Trophoblast cell (in vitro differentiated cells and primary cell): Measurements from ENCODE around the gene APLN.

Experiments used
- DNase-seq, 2 donors: peaks; one replicate each; pipeline ENCODE4 v3.0.0-alpha.2; 2016
- H2AFZ ChIP-seq: 2 replicates; pipeline ENCODE4 v1.6.1; 2013; ENCODE audit warnings: low read length, moderate library complexity, mild to moderate bottlenecking; ENCODE audit not compliant: insufficient read depth, poor library complexity
- H2AK5ac ChIP-seq: 2 replicates; pipeline ENCODE4 v1.6.1; 2013; ENCODE audit warnings: mild to moderate bottlenecking, low read length
- H2BK120ac ChIP-seq: 2 replicates; pipeline ENCODE4 v1.6.1; 2013; ENCODE audit warnings: low read length, mild to moderate bottlenecking, moderate library complexity; ENCODE audit not compliant: insufficient read depth, poor library complexity
- H2BK12ac ChIP-seq: 2 replicates; pipeline ENCODE4 v1.6.1; 2013; ENCODE audit warnings: mild to moderate bottlenecking, low read length, moderate library complexity
- H2BK5ac ChIP-seq: 2 replicates; pipeline ENCODE4 v1.6.1; 2013; ENCODE audit warnings: low read length, low read depth, moderate library complexity, mild to moderate bottlenecking; ENCODE audit not compliant: poor library complexity
- H3K14ac ChIP-seq: 2 replicates; pipeline ENCODE4 v1.6.1; 2013; ENCODE audit warnings: mild to moderate bottlenecking, low read length
- H3K18ac ChIP-seq: 2 replicates; pipeline ENCODE4 v1.6.1; 2013; ENCODE audit warnings: mild to moderate bottlenecking, low read length
- H3K23ac ChIP-seq: 2 replicates; pipeline ENCODE4 v1.6.1; 2013; ENCODE audit warnings: low read length
- H3K27ac ChIP-seq: 2 replicates; pipeline ENCODE4 v1.5.1; 2013; ENCODE audit warnings: low read depth, mild to moderate bottlenecking, inconsistent platforms, low read length, moderate library complexity
- H3K27me3 ChIP-seq: 2 replicates; pipeline ENCODE4 v1.6.1; 2013; ENCODE audit warnings: inconsistent platforms, mild to moderate bottlenecking, low read length, moderate library complexity; ENCODE audit not compliant: insufficient read depth
- H3K36me3 ChIP-seq, 2 experiments: 1 replicate in 1 of 2; 2 replicates in 1 of 2; pipeline ENCODE4 v1.6.1; 2013; ENCODE audit warnings: low read length in 2 of 2, mild to moderate bottlenecking in 2 of 2, moderate library complexity in 1 of 2; ENCODE audit not compliant: insufficient read depth in 2 of 2, control insufficient read depth in 1 of 2
- H3K4ac ChIP-seq: 2 replicates; pipeline ENCODE4 v1.6.1; 2013; ENCODE audit warnings: low read depth, mild to moderate bottlenecking, low read length, moderate library complexity
- H3K4me1 ChIP-seq, 2 experiments: 1 replicate in 1 of 2; 2 replicates in 1 of 2; pipeline ENCODE4 v1.6.1; 2013; ENCODE audit warnings: low read length in 2 of 2, mild to moderate bottlenecking in 2 of 2, moderate library complexity in 1 of 2; ENCODE audit not compliant: insufficient read depth in 2 of 2, control insufficient read depth in 1 of 2
- H3K4me2 ChIP-seq: 2 replicates; pipeline ENCODE4 v1.6.1; 2013; ENCODE audit warnings: inconsistent platforms, mild to moderate bottlenecking, low read length, moderate library complexity
- H3K4me3 ChIP-seq: 2 replicates; pipeline ENCODE4 v1.5.1; 2013; ENCODE audit warnings: mild to moderate bottlenecking, low read depth, low read length, inconsistent platforms
- H3K79me1 ChIP-seq: one replicate; pipeline ENCODE4 v1.6.1; 2013; ENCODE audit warnings: low read length
- H3K79me2 ChIP-seq: 2 replicates; pipeline ENCODE4 v1.6.1; 2013; ENCODE audit warnings: low read length, mild to moderate bottlenecking; ENCODE audit not compliant: control insufficient read depth, insufficient read depth, poor library complexity
- H3K9ac ChIP-seq: 2 replicates; pipeline ENCODE4 v1.6.1; 2013; ENCODE audit warnings: mild to moderate bottlenecking, low read length
- H3K9me3 ChIP-seq: 2 replicates; pipeline ENCODE4 v1.6.1; 2013; ENCODE audit warnings: low read depth, mild to moderate bottlenecking, control low read depth, inconsistent platforms, low read length; ENCODE audit not compliant: insufficient read depth
- H4K12ac ChIP-seq: 2 replicates; pipeline ENCODE4 v1.6.1; 2013; ENCODE audit warnings: low read depth, mild to moderate bottlenecking, low read length, moderate library complexity
- H4K8ac ChIP-seq: 2 replicates; pipeline ENCODE4 v1.6.1; 2013; ENCODE audit warnings: low read depth, mild to moderate bottlenecking, low read length, moderate library complexity
- H4K91ac ChIP-seq: one replicate; pipeline ENCODE4 v1.6.1; 2013; ENCODE audit warnings: low read depth, mild to moderate bottlenecking, low read length, moderate library complexity
- WGBS: extraction: QIAGEN DNeasy Blood & Tissue Kit; methylation state at CpG from one replicate; pipeline ENCODE4 v1.1.7; 2013; ENCODE audit warnings: missing lambda C conversion rate; ENCODE audit not compliant: insufficient read length, insufficient coverage; ENCODE audit errors: extremely low coverage; 5-methylcytosine and 5-hydroxymethylcytosine counted together

The APLN gene

DNA sequence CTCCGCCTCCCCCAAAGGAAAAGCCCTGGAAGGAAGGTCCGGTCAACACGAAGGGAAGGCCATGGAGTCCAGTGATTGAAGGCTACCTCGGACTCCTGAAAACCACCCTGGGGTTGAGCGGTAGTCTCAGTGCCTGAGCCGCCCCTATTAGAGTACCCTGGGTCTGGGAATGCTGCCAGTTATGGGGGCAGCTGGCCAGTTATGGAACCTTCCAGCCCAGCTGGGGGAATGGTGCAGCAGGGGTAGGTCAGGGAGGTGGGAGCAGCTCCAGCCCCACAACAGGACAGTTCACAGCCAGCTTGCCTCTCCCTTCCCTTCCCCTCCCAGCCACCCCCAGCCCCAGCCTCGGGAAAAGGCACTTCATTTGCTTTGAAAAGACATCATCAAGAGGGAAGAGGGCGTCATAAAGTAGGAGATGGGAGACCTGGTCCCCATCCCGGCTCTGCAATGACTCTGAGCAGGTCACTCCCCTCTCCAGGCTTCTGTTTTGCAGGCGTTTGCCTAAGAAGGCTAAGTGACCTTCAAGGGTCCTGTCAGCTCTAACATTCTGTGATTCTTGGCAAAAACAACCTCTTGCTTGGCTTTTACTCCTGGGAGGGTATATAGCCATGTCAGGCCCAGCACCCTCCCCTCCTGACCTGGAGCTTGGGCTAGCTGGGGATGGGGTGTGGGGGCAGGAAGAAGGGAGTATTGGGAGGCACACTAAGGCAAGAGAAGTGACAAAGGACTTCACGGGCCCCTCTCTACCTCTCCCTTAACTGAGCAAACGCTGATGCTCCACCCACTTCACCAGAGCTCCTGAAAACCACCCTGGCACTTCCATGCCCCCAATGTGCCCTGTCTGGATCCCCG lies 8.0 kb downstream of the APLN start:
- H3K27ac ChIP-seq: no peak overlapping the region
- H3K4me3 ChIP-seq: no peak overlapping the region
- H3K79me1 ChIP-seq: no peaks in the 10 kb centered on the region
- no CpG with 5 or more reads among the region's 13 CpGs for WGBS
- DNase-seq: no peak
- H3K23ac ChIP-seq: no peak overlapping the region
- H2AK5ac ChIP-seq: no peak overlapping the region
- no peak overlapping the region for H2BK5ac ChIP-seq
- H3K36me3 ChIP-seq: no peaks in the 10 kb centered on the region
- no peak overlapping the region for H4K8ac ChIP-seq
- no peak overlapping the region for H2BK12ac ChIP-seq
- no peak overlapping the region for H2AFZ ChIP-seq
- H3K4ac ChIP-seq: no peak overlapping the region
- no peak overlapping the region for H2BK120ac ChIP-seq
- no peaks in the 10 kb centered on the region for H3K4me1 ChIP-seq
- no peak overlapping the region for H3K18ac ChIP-seq
- H4K91ac ChIP-seq: no peak overlapping the region
- no peaks in the 10 kb centered on the region for H3K9me3 ChIP-seq
- no peak overlapping the region for H4K12ac ChIP-seq
- no peaks in the 10 kb centered on the region for H3K27me3 ChIP-seq
- no peaks in the 10 kb centered on the region for H3K79me2 ChIP-seq
- H3K9ac ChIP-seq: no peak overlapping the region
- H3K14ac ChIP-seq: no peak overlapping the region
- no peak overlapping the region for H3K4me2 ChIP-seq

DNA sequence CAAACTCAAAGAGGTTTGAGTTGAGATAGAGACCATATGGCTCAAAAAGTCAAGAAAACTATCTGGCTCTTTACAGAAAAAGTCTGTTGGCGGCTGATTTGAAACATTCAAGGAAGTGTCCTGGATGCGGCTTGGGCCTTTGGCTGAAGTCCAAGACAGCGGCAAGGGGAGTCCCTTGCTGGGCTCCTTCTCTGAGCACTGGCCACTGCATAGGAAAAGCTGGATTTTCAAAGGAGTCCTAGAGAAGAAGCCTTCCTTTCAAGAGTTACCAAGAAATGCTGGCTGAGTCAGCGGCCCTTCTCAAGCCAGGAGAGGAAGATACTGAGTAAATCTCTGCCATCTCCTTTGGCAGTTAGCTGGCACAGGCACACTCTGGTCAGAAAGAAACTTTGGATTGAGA lies 12.1 kb downstream of the APLN start:
- no peaks in the 10 kb centered on the region for H3K36me3 ChIP-seq
- no peaks in the 10 kb centered on the region for H3K79me2 ChIP-seq
- H2BK5ac ChIP-seq: no peak overlapping the region
- no peaks in the 10 kb centered on the region for H3K4me1 ChIP-seq
- WGBS: no CpG with 5 or more reads among the region's 4 CpGs
- no peak overlapping the region for H2BK120ac ChIP-seq
- H4K12ac ChIP-seq: no peak overlapping the region
- H3K9ac ChIP-seq: no peak overlapping the region
- H3K4me2 ChIP-seq: no peak overlapping the region
- H3K4ac ChIP-seq: no peak overlapping the region
- no peaks in the 10 kb centered on the region for H3K79me1 ChIP-seq
- no peak overlapping the region for H4K8ac ChIP-seq
- no peak overlapping the region for H3K18ac ChIP-seq
- no peak overlapping the region for H2BK12ac ChIP-seq
- no peak for DNase-seq
- H3K9me3 ChIP-seq: no peaks in the 10 kb centered on the region
- H3K4me3 ChIP-seq: no peak overlapping the region
- H3K14ac ChIP-seq: no peak overlapping the region
- no peak overlapping the region for H3K27ac ChIP-seq
- no peak overlapping the region for H2AFZ ChIP-seq
- H2AK5ac ChIP-seq: no peak overlapping the region
- H4K91ac ChIP-seq: no peak overlapping the region
- H3K23ac ChIP-seq: no peak overlapping the region
- no peaks in the 10 kb centered on the region for H3K27me3 ChIP-seq

DNA sequence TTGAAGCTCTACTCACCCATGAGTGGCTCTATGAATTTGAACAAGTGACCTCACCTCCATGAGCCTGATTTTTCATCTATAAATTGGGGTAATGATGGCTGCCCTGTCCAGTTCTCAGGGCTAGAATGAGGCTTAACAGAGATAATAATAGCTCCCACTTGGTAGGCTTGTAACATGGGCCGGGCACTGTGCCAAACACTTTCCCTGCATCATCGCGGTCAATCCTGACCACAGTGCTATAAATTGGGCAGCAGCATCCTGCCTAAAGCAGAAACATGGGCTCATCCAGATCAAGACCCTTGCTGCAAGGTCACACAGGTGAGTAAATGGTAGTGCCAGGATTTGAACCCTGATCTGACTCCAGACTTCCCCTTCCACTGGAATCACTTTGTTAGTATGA lies 12.8 kb downstream of the APLN start:
- no peaks in the 10 kb centered on the region for H3K36me3 ChIP-seq
- H2AFZ ChIP-seq: no peak overlapping the region
- no peak overlapping the region for H2BK12ac ChIP-seq
- no peak overlapping the region for H3K4me2 ChIP-seq
- H2BK5ac ChIP-seq: no peak overlapping the region
- H3K9me3 ChIP-seq: no peaks in the 10 kb centered on the region
- H4K12ac ChIP-seq: no peak overlapping the region
- no peak overlapping the region for H2AK5ac ChIP-seq
- H4K8ac ChIP-seq: no peak overlapping the region
- H3K4me3 ChIP-seq: no peak overlapping the region
- H2BK120ac ChIP-seq: no peak overlapping the region
- no peak for DNase-seq
- H3K79me1 ChIP-seq: no peaks in the 10 kb centered on the region
- H3K18ac ChIP-seq: no peak overlapping the region
- WGBS: no CpG with 5 or more reads among the region's 3 CpGs
- H3K27ac ChIP-seq: no peak overlapping the region
- H4K91ac ChIP-seq: no peak overlapping the region
- no peak overlapping the region for H3K23ac ChIP-seq
- no peaks in the 10 kb centered on the region for H3K27me3 ChIP-seq
- no peaks in the 10 kb centered on the region for H3K4me1 ChIP-seq
- no peak overlapping the region for H3K4ac ChIP-seq
- H3K14ac ChIP-seq: no peak overlapping the region
- no peaks in the 10 kb centered on the region for H3K79me2 ChIP-seq
- H3K9ac ChIP-seq: no peak overlapping the region

DNA sequence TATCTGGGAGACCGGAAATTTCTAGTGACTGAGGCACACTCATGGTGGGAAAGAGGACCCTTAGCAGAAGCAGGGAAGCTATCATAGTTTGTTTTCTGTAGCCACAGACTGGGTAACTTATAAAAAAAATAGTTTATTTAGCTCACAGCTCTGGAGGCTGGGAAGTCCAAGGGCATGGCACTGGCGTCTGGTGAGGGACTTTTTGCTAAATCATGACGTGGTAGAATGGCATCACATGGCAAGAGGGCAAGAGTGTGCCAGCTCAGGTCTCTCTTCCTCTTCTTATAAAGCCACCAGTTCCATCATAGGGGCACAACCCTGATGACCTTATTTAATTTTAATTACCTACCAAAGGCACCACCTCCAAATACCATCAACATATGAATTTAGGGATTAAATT lies 13.3 kb downstream of the APLN start:
- Histone ChIP-seq H3K4me2 (no peak overlapping the region), H4K91ac (no peak overlapping the region), H3K36me3 (no peaks in the 10 kb centered on the region), H4K12ac (no peak overlapping the region), H3K27ac (no peak overlapping the region), H3K4me3 (no peak overlapping the region), H3K9me3 (no peaks in the 10 kb centered on the region), H3K79me2 (no peaks in the 10 kb centered on the region), H3K79me1 (no peaks in the 10 kb centered on the region), H3K23ac (no peak overlapping the region), H2AK5ac (no peak overlapping the region), H4K8ac (no peak overlapping the region), H3K18ac (no peak overlapping the region), H2BK120ac (no peak overlapping the region), H2AFZ (no peak overlapping the region), H2BK5ac (no peak overlapping the region), H3K14ac (no peak overlapping the region), H3K4me1 (no peaks in the 10 kb centered on the region), H3K27me3 (no peaks in the 10 kb centered on the region), H2BK12ac (no peak overlapping the region), H3K4ac (no peak overlapping the region), H3K9ac (no peak overlapping the region)
- DNase-seq: no peak
- no CpG with 5 or more reads among the region's 3 CpGs for WGBS
